Lower lobe of right lung (tissue), 2 donors: ENCODE results near the gene FBXO24. TPM values are rescaled to one million over a fixed set of nuclear protein-coding genes. Genes with fewer than 3 reads are reported as not detected.

ENCODE experiments used
- ATAC-seq, 2 donors: fragments of 200-7000 bp; cut with Tn5 transposase; one replicate each; pipeline ENCODE4 v1.9.1; 2020 to 2022; ENCODE audit warnings: mild to moderate bottlenecking in 2 of 2, moderate library complexity in 2 of 2
- DNase-seq: peaks from one replicate; pipeline ENCODE4 v3.0.0-alpha.2; 2020
- H3K27ac ChIP-seq: fragments of 200-600 bp; one replicate; pipeline ENCODE4 v1.8.0; 2022
- H3K27me3 ChIP-seq: fragments of 200-600 bp; one replicate; pipeline ENCODE4 v1.8.0; 2022; ENCODE audit warnings: low read depth
- H3K36me3 ChIP-seq: fragments of 200-600 bp; one replicate; pipeline ENCODE4 v1.8.0; 2022; ENCODE audit warnings: mild to moderate bottlenecking
- H3K4me1 ChIP-seq: fragments of 200-600 bp; one replicate; pipeline ENCODE4 v1.8.0; 2022
- H3K4me3 ChIP-seq: fragments of 200-600 bp; one replicate; pipeline ENCODE4 v1.8.0; 2022; ENCODE audit warnings: mild to moderate bottlenecking
- H3K9me3 ChIP-seq: fragments of 200-600 bp; one replicate; pipeline ENCODE4 v1.8.0; 2022
- CTCF ChIP-seq: fragments of 200-600 bp; IDR thresholded peaks from one replicate; pipeline ENCODE4 v1.8.0; 2022; ENCODE audit warnings: antibody characterized with exemption, mild to moderate bottlenecking
- intact Hi-C: fragments of 100-400 bp; cut with DNase I; formaldehyde crosslinking; loops from one replicate; pipeline ENCODE4 v1.11.0; 2022
- total RNA-seq: library from RNA; stranded (reverse); fragmentation: NEBNext Ultra II Directional; extraction: Animal tissue kit (Norgen Biotek cat#: 25700); gene quantifications from one replicate; pipeline ENCODE4 v1.2.1, GENCODE V29; 2021
- donor health status: DM: no; HTN: yes; CAD: no; lungs with severe emphysema.

FBXO24 gene
- total RNA-seq, 1 donor from 2014 or later = 0.74 TPM

DNA sequence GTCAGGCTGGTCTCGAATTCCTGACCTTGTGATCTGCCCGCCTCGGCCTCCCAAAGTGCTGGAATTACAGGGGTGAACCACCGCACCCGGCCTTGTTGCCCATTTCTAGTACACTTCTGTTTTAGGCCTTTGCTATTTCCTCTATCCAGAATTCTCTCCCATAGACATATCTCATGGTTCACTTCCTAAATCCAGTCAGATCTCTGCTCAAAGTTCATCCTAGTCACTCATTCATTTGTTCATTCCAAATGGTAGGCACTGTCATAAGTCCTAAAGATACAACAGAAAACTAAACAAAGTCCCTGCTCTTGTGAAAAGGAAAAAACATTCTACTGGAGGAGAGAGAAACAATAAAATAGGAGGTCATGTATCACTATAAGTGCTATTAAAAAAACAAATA lies 23.8 kb downstream of the FBXO24 start:
- peaks cover 20% of the 10 kb centered on the region for H3K4me1 ChIP-seq
- TF ChIP-seq CTCF = no peak
- no peaks in the 10 kb centered on the region for H3K9me3 ChIP-seq
- DNase-seq (no peak), ATAC-seq (no peak)
- H3K4me3 ChIP-seq = no peak overlapping the region
- intact Hi-C loops = no loop called here
- no peak overlapping the region for H3K27ac ChIP-seq
- no peaks in the 10 kb centered on the region for H3K27me3 ChIP-seq
- H3K36me3 ChIP-seq = peaks cover 4% of the 10 kb centered on the region

DNA sequence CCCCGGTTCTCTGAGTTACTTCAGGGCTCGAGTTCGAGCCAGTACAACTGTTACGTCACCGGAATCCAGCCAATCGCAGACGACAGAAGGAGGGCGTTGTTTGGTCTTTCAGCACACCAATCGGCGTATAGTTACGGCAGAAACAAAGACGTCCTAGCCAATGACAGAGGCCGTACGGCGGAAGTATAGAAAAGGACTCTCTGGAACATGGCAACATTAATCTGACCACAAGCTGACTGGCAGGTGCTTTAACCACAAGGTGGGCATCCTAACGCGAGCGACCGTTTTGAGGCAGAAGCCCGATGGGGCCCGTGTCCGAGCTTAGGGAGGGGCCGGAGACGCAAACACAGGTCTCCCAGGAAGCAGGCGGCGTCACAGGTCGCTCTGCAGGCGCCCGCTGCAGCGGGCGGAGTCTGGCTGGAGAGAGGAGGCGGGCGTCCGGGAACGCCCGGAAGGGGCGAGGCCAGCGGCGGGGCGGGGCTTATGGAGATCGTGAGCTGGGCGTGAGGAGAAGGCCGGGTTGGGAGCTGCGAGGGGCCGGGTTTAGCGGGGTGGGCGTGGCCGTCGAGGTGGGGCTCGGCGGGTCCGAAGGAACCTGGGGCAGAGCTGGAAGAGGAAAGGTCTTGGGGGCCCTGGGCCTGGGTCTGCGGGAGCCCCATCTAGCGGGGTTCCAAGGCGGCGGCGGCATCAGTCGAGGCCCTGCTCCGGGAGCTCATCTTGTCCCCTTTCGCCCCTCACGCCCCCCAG lies 26.0 kb downstream of the FBXO24 start, which contains the start of gene MOSPD3:
Gene MOSPD3, plus strand, starts transcription at position 558 of the 747 bp plus-strand sequence. CDS start 252 bp downstream, outside the sequence.
- peaks cover 9% of the 10 kb centered on the region for H3K36me3 ChIP-seq
- no peaks in the 10 kb centered on the region for H3K9me3 ChIP-seq
- no peaks in the 10 kb centered on the region for H3K27me3 ChIP-seq
- peak; percentile 98 to 99 for ATAC-seq
- peak within 1 kb of the TSS; percentile 96 for H3K27ac ChIP-seq
- peaks cover 12% of the 10 kb centered on the region for H3K4me1 ChIP-seq
- peak; percentile 98 for DNase-seq
- peak within 1 kb of the TSS; percentile 84 for H3K4me3 ChIP-seq
- intact Hi-C loops = no loop called here
- TF ChIP-seq CTCF = no peak

DNA sequence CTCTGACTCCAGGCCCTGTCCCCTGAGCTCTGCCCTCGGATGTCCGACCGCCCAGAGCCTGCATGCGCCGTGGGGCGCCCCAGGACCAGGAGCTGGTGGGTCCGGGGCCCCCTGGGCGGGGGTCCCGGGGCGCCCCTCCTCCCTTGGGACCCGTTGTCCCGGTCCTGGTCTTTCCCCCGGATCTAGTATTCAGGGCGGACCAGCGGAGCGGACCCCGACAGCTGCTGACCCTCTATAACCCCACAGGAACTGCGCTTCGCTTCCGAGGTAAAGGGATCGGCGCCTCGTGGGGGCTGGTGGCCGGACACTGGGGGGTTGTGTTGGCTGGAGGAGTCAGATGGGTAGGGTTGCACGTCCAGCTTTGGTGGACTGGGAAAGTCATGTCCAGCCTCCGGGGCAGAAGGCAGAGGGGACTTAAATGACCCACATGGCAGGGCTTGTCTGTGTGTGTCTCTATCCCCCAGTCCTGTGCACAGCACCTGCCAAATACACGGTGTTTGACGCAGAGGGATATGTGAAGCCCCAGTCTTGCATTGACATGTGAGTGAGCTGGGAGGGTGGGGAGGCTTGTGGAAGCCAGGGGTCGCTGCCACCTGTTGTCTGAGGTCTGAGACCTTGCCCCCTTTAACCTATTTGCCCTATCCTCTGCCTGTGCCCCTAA lies 26.7 kb downstream of the FBXO24 start:
- Histone ChIP-seq H3K4me3 (peak overlapping the region; percentile 84), H3K27ac (peak overlapping the region; percentile 96), H3K27me3 (no peaks in the 10 kb centered on the region), H3K36me3 (peaks cover 9% of the 10 kb centered on the region), H3K9me3 (no peaks in the 10 kb centered on the region), H3K4me1 (peaks cover 12% of the 10 kb centered on the region)
- peak; percentile 5 to 11 for ATAC-seq
- TF ChIP-seq CTCF = no peak
- intact Hi-C loops = no loop called here
- DNase-seq = no peak

DNA sequence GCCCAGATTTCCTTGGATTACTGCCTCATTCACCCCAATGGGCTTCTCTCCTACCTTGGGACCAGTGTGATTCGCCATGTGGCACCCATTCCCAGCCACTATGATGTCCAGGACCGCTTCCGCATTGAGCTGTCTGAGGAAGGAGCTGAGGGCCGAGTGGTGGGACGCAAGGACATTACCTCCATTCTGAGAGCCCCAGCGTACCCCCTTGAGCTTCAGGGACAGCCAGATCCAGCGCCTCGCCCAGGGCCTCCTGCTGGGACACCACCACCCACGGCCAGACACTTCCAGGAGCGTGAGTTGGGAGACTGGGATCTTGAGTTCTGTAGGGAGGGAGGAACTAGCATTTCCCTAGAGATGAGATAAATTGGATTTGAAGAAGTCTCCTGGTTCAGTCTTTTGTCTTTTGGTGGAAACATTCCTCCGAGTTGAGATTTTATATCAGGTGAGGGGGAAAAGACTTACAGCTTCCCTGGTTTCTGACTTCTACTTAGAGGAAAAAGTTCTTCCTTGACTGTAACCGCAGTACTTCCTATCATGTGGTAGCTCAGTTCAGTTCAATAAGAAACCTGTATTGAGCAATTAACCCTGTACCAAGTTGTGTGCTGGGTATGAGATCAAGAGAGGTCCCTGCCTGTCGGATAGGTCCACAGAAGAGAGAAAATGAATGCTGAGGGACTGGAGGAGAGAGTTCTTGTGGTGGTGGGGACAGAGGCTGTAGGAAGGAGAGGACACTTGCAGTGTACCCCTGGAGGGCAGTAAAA lies 27.5 kb downstream of the FBXO24 start:
- Histone ChIP-seq H3K27me3 (no peaks in the 10 kb centered on the region), H3K4me3 (peak overlapping the region; percentile 84), H3K27ac (no peak overlapping the region), H3K36me3 (peaks cover 9% of the 10 kb centered on the region), H3K4me1 (peaks cover 12% of the 10 kb centered on the region), H3K9me3 (no peaks in the 10 kb centered on the region)
- intact Hi-C loops = no loop called here
- no peak for ATAC-seq
- TF ChIP-seq CTCF = no peak
- DNase-seq = no peak

- intact Hi-C loops = no loop called here
These were observed 28.3 kb downstream of the FBXO24 start for GRCh38 chr7:100614308-100614861.

More at GRCh38 chr7:100614308-100614861, 28.3 kb downstream of the FBXO24 start:
- no peak for TF ChIP-seq CTCF
- H3K4me1 ChIP-seq = peaks cover 12% of the 10 kb centered on the region
- peaks cover 9% of the 10 kb centered on the region for H3K36me3 ChIP-seq
- H3K4me3 ChIP-seq = no peak overlapping the region
- no peak for DNase-seq
- ATAC-seq = no peak
- H3K27ac ChIP-seq = no peak overlapping the region
- H3K27me3 ChIP-seq = no peaks in the 10 kb centered on the region
- no peaks in the 10 kb centered on the region for H3K9me3 ChIP-seq
